Endothelial cell of umbilical vein (primary cell): ENCODE results near the gene LLCFC1.

Experiments used
- FOS ChIP-seq: IDR thresholded peaks from 2 replicates; pipeline ENCODE4 v1.6.1; 2011; ENCODE audit warnings: mild to moderate bottlenecking, low read length, moderate library complexity, borderline replicate concordance; ENCODE audit not compliant: insufficient read depth
- POLR2A ChIP-seq: IDR thresholded peaks from 2 replicates; pipeline ENCODE4 v1.6.1; 2012; ENCODE audit warnings: low read depth, mild to moderate bottlenecking, control low read depth, low read length
- POLR2AphosphoS5 ChIP-seq: IDR thresholded peaks from 2 replicates; pipeline ENCODE4 v1.6.1; 2012; ENCODE audit warnings: low read depth, mild to moderate bottlenecking, control low read depth, low read length, moderate library complexity; ENCODE audit not compliant: insufficient read depth
- TF ChIP-seq, protein P1 (sequence below), 2 donors: IDR thresholded peaks; 1 replicate in 1 of 2; 2 replicates in 1 of 2; pipeline ENCODE4 v1.5.1; 2011; ENCODE audit warnings: low read length in 2 of 2, mild to moderate bottlenecking in 2 of 2, moderate library complexity in 2 of 2, control low read depth in 1 of 2, inconsistent platforms in 1 of 2, low read depth in 1 of 2; ENCODE audit not compliant: insufficient read depth in 1 of 2; ENCODE audit errors: extremely low read depth in 1 of 2
- TF ChIP-seq, protein P2 (sequence below): IDR thresholded peaks from 2 replicates; pipeline ENCODE4 v1.6.1; 2011; ENCODE audit not compliant: insufficient read depth, insufficient read length

DNA sequence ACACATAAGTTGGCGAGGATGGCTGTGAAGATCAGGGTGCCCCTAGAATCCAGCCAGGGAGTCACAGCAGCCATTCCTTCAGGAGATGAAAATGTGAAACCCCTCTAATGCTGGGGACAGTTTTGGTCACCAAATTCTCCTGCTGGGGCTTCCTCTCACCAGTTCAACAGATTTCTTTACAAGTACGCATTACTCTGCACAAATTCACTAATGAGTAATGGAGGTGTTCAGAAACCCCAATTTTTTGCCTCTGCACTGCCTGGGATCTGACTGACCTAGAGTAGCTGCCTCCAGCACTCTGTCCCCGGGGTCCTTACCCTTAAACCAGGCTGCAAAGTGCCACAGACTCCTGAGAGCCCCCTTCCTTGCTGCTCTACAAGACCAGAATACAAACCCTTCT lies 21.8 kb upstream of the LLCFC1 start:
- TF ChIP-seq, protein P1, sequence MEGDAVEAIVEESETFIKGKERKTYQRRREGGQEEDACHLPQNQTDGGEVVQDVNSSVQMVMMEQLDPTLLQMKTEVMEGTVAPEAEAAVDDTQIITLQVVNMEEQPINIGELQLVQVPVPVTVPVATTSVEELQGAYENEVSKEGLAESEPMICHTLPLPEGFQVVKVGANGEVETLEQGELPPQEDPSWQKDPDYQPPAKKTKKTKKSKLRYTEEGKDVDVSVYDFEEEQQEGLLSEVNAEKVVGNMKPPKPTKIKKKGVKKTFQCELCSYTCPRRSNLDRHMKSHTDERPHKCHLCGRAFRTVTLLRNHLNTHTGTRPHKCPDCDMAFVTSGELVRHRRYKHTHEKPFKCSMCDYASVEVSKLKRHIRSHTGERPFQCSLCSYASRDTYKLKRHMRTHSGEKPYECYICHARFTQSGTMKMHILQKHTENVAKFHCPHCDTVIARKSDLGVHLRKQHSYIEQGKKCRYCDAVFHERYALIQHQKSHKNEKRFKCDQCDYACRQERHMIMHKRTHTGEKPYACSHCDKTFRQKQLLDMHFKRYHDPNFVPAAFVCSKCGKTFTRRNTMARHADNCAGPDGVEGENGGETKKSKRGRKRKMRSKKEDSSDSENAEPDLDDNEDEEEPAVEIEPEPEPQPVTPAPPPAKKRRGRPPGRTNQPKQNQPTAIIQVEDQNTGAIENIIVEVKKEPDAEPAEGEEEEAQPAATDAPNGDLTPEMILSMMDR (IDR thresholded peaks at IDR 0.05; ENCODE audit: extremely low read depth in 1 of 2, insufficient read depth in 1 of 2, low read depth in 1 of 2, low read length in 2 of 2): no peak
- TF ChIP-seq, protein P2, sequence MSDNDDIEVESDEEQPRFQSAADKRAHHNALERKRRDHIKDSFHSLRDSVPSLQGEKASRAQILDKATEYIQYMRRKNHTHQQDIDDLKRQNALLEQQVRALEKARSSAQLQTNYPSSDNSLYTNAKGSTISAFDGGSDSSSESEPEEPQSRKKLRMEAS: no peak
- TF ChIP-seq FOS (no peak), POLR2AphosphoS5 (no peak), POLR2A (no peak)
